Naive thymus-derived CD4-positive, alpha-beta T cell (primary cell): ENCODE measurements around the gene PNMT. TPM values are rescaled to one million over a fixed set of nuclear protein-coding genes. Genes with fewer than 3 reads are reported as not detected.

Experiments
- ATAC-seq: fragments of 150-1000 bp; cut with Tn5 transposase; 2 replicates; pipeline ENCODE4 v1.10.0; 2021; ENCODE audit warnings: mild to moderate bottlenecking, moderate library complexity
- CTCF ChIA-PET: fragments of 350-600 bp; sonication (Branson Sonifier 250); formaldehyde crosslinking; loops from one replicate; lab custom pipeline; 2021; ENCODE audit warnings: antibody characterized with exemption; lab: Charles Lee
- POLR2A ChIA-PET: fragments of 350-600 bp; sonication (Branson Sonifier 250); formaldehyde crosslinking; loops from one replicate; lab custom pipeline; 2021; ENCODE audit warnings: antibody characterized with exemption, inconsistent platforms; lab: Charles Lee
- DNase-seq, 9 donors: peaks; one replicate each; pipeline versions ENCODE4 v3.0.0 to v3.0.0-alpha.2; 2020 to 2022; ENCODE audit warnings: mixed read lengths in 1 of 9
- H3K27ac ChIP-seq: one replicate; pipeline ENCODE4 v1.7.0; 2013; ENCODE audit warnings: mild to moderate bottlenecking, low read depth, low read length, moderate library complexity
- H3K27me3 ChIP-seq, 2 donors: one replicate each; pipeline ENCODE4 v1.7.0; 2013; ENCODE audit warnings: low read length in 2 of 2, mild to moderate bottlenecking in 2 of 2, moderate library complexity in 2 of 2; ENCODE audit not compliant: control insufficient read depth in 2 of 2, insufficient read depth in 2 of 2
- H3K36me3 ChIP-seq, 3 experiments: 1 replicate in 2 of 3; 2 replicates in 1 of 3; pipeline ENCODE4 v1.7.0; 2013; ENCODE audit warnings: low read length in 3 of 3, mild to moderate bottlenecking in 3 of 3, moderate library complexity in 1 of 3; ENCODE audit not compliant: insufficient read depth in 3 of 3, control insufficient read depth in 2 of 3
- H3K4me1 ChIP-seq, 2 donors: one replicate each; pipeline ENCODE4 v1.7.0; 2013; ENCODE audit warnings: low read length in 2 of 2, mild to moderate bottlenecking in 2 of 2, moderate library complexity in 1 of 2; ENCODE audit not compliant: control insufficient read depth in 2 of 2, insufficient read depth in 2 of 2
- H3K4me3 ChIP-seq: 2 replicates; pipeline ENCODE4 v1.7.0; 2013; ENCODE audit warnings: mild to moderate bottlenecking, low read length
- H3K9me3 ChIP-seq, 3 experiments: 1 replicate in 2 of 3; 2 replicates in 1 of 3; pipeline ENCODE4 v1.7.0; 2013; ENCODE audit warnings: low read length in 3 of 3; ENCODE audit not compliant: control insufficient read depth in 2 of 3
- H3K27ac Mint-ChIP-seq, 9 donors: one replicate each; pipeline ENCODE4 v1.8.0; 2020 to 2022; ENCODE audit warnings: mixed read lengths in 9 of 9, mild to moderate bottlenecking in 8 of 9, moderate library complexity in 5 of 9, inconsistent platforms in 2 of 9
- H3K27me3 Mint-ChIP-seq, 5 donors: one replicate each; pipeline ENCODE4 v1.8.0; 2021 to 2022; ENCODE audit warnings: mixed read lengths in 5 of 5, mild to moderate bottlenecking in 1 of 5
- H3K36me3 Mint-ChIP-seq, 5 donors: one replicate each; pipeline ENCODE4 v1.8.0; 2020 to 2022; ENCODE audit warnings: mixed read lengths in 5 of 5, mild to moderate bottlenecking in 3 of 5, inconsistent platforms in 1 of 5
- H3K4me1 Mint-ChIP-seq, 7 donors: one replicate each; pipeline ENCODE4 v1.8.0; 2020 to 2022; ENCODE audit warnings: mixed read lengths in 7 of 7, mild to moderate bottlenecking in 3 of 7, inconsistent platforms in 1 of 7
- H3K4me3 Mint-ChIP-seq, 10 donors: one replicate each; pipeline ENCODE4 v1.8.0; 2020 to 2022; ENCODE audit warnings: mild to moderate bottlenecking in 10 of 10, mixed read lengths in 10 of 10, moderate library complexity in 6 of 10, inconsistent platforms in 2 of 10
- H3K9me3 Mint-ChIP-seq, 11 donors: one replicate each; pipeline ENCODE4 v1.8.0; 2020 to 2022; ENCODE audit warnings: mixed read lengths in 11 of 11, mild to moderate bottlenecking in 4 of 11, inconsistent platforms in 1 of 11, moderate library complexity in 1 of 11
- intact Hi-C, 2 donors: fragments of 100-400 bp; cut with micrococcal nuclease; formaldehyde crosslinking; loops; one replicate each; pipeline ENCODE4 v1.15.1; 2023
- polyA plus RNA-seq, 2 donors: library from polyadenylated mRNA; unstranded; fragments of 300-500 nt; fragmentation: Illumina TruSeq; gene quantifications; one replicate each; pipeline ENCODE4 v1.2.3, GENCODE V29; 2021
- total RNA-seq, 6 experiments: library from RNA in 5 of 6; stranded (reverse) in 5 of 6; gene quantifications; 1 replicate in 5 of 6; 2 replicates in 1 of 6; pipeline ENCODE4 v1.2.3 and lab custom pipeline; 2021 to 2026

Gene PNMT
- total and polyA plus RNA-seq, 7 experiments from 2014 or later = 0.36 to 0.89 (median 0.49) TPM; not detected in 1

DNA sequence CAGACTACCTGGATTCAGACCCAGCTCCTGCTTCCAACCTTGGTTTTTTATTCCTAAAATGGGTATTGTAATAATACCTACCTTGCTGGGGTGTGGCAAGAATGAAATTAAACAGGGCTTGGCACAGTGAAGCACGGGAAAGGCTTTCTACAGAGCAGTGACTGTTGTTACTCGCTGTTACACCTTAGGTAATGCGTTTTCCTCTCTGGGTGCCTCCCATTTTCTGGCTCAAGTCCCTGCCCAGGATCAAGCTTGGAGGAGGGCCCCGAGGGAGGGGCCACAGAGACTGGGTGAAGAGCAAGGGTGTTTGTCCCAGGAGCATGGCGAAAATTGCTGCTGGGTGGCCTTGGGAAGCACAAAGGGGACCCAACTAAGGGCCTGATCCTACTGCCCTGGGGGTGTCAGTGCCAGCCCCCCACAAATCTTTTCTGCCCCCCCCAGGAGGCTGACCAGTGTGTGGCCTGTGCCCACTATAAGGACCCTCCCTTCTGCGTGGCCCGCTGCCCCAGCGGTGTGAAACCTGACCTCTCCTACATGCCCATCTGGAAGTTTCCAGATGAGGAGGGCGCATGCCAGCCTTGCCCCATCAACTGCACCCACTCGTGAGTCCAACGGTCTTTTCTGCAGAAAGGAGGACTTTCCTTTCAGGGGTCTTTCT is 48.8 kb downstream of the PNMT start:
- ChIA-PET CTCF (interaction anchor here (0.6 to 1.2 kb wide), 2 partner anchors 93 to 474 kb away, joined by 3 read pairs; no protein-coding TSS in a partner anchor), POLR2A (no interaction called here)
- H3K27me3 ChIP-seq = no peaks in the 10 kb centered on the region
- Mint-ChIP-seq H3K27me3 (no peaks in the 10 kb centered on the region), H3K9me3 (no peaks in the 10 kb centered on the region), H3K4me3 (no peak overlapping the region), H3K4me1 (peaks cover 0 to 3% (median 0%) of the 10 kb centered on the region in 7 donors), H3K36me3 (peaks cover 0 to 4% (median 0%) of the 10 kb centered on the region in 5 donors), H3K27ac (no peak overlapping the region)
- no peaks in the 10 kb centered on the region for H3K4me1 ChIP-seq
- DNase-seq = no peak
- ATAC-seq = no peak
- intact Hi-C loops = no loop called here
- no peaks in the 10 kb centered on the region for H3K9me3 ChIP-seq
- H3K36me3 ChIP-seq = no peaks in the 10 kb centered on the region
- H3K4me3 ChIP-seq = no peak overlapping the region
- no peak overlapping the region for H3K27ac ChIP-seq

DNA sequence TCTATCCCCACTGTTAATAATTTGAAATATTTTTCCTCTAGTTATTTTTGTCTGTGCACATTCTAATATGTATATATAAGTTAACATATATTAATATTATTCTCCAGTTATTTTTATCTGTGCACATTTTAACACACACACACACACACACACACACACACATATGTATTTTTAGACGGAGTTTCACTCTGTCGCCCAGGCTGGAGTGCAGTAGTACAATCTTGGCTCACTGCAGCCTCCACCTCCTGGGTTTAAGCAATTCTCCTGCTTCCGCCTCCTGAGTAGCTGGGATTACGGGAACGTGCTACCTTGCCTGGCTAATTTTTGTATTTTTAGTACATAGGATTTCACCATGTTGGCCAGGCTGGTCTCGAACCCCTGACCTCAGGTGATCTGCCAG is 49.4 kb downstream of the PNMT start:
- Mint-ChIP-seq H3K27ac (no peak overlapping the region), H3K9me3 (no peaks in the 10 kb centered on the region), H3K27me3 (no peaks in the 10 kb centered on the region), H3K4me3 (no peak overlapping the region), H3K4me1 (peaks cover 0 to 2% (median 0%) of the 10 kb centered on the region in 7 donors), H3K36me3 (peaks cover 0 to under 1% (median 0%) of the 10 kb centered on the region in 5 donors)
- intact Hi-C loops = loop anchor here in 1 of 2 donors (1.0 kb wide), 1 partner anchor 95 kb away; no protein-coding TSS in a partner anchor
- ATAC-seq (no peak), DNase-seq (no peak)
- POLR2A ChIA-PET = no interaction called here
- CTCF ChIA-PET = interaction anchor here (1.2 kb wide), 1 partner anchor 94 kb away, joined by 3 read pairs; no protein-coding TSS in a partner anchor
- no peaks in the 10 kb centered on the region for H3K27me3 ChIP-seq
- H3K36me3 ChIP-seq = no peaks in the 10 kb centered on the region
- no peak overlapping the region for H3K4me3 ChIP-seq
- no peak overlapping the region for H3K27ac ChIP-seq
- H3K9me3 ChIP-seq = no peaks in the 10 kb centered on the region
- no peaks in the 10 kb centered on the region for H3K4me1 ChIP-seq

DNA sequence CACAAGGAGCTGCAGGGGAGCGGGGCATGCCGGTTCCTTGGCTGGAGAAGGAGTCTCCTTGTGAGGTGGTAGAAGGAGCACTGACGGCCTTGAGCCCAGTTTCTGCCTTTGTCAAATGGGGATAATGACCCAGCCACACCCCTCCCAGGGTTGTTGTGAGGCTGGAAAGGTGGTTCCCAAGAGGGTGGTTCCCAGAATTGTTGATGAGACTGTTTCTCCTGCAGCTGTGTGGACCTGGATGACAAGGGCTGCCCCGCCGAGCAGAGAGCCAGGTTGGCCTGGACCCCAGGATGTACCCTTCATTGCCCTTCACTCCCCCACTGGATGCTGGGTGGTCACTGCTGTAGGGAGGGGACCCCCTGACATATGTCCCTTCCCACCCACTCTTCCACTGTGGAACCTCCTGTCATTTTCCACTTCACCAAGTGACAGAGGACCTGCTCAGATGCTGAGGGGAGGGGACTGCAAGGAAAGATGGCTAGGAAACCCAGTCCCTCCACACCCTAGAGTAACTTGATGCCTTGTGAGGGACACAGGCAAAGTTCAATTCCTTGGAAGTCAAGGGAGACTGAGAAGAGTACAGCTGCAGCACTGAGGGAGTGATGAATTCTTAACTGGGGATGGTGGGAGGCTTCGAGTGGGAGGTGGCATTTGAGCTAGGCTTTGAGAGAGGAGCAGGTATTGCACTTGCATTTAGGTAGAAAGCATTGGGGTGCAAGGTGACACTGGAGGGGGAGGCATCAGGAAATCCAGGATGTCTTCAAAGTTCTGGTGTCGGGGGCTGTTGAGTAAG is 51.5 kb downstream of the PNMT start:
- DNase-seq (no peak), ATAC-seq (no peak)
- no peaks in the 10 kb centered on the region for H3K27me3 ChIP-seq
- no peaks in the 10 kb centered on the region for H3K4me1 Mint-ChIP-seq
- no peak overlapping the region for H3K27ac ChIP-seq
- H3K27me3 Mint-ChIP-seq = no peaks in the 10 kb centered on the region
- H3K9me3 ChIP-seq = no peaks in the 10 kb centered on the region
- H3K27ac Mint-ChIP-seq = no peak overlapping the region
- no peaks in the 10 kb centered on the region for H3K36me3 ChIP-seq
- H3K36me3 Mint-ChIP-seq = no peaks in the 10 kb centered on the region
- intact Hi-C loops = no loop called here
- ChIA-PET CTCF (interaction anchor here (1.7 kb wide), 1 partner anchor 89 kb away, joined by 5 read pairs; no protein-coding TSS in a partner anchor), POLR2A (no interaction called here)
- no peaks in the 10 kb centered on the region for H3K4me1 ChIP-seq
- H3K9me3 Mint-ChIP-seq = no peaks in the 10 kb centered on the region
- no peak overlapping the region for H3K4me3 ChIP-seq
- no peak overlapping the region for H3K4me3 Mint-ChIP-seq

Other genes with a start within 250 kb of the PNMT start
- gene MED1, start 217.2 kb upstream of the PNMT start, total RNA-seq = 10 to 100 TPM; 37.3 to 61.5 (median 56.0) TPM
- 10 to 100 TPM; 20.6 to 27.6 TPM for gene MED1, start 217.2 kb upstream of the PNMT start, polyA plus RNA-seq
- 100 to 1,000 TPM in 4 of 5 experiments, 10 to 100 TPM in 1; 94.9 to 118 (median 112) TPM for gene CDK12, start 207.0 kb upstream of the PNMT start, total RNA-seq
- 1 to 10 TPM; 3.6 to 6.2 TPM for gene CDK12, start 207.0 kb upstream of the PNMT start, polyA plus RNA-seq
- gene NEUROD2, start 60.5 kb upstream of the PNMT start, total RNA-seq = not detected
- not detected for gene NEUROD2, start 60.5 kb upstream of the PNMT start, polyA plus RNA-seq
- not detected for gene PPP1R1B, start 41.5 kb upstream of the PNMT start, total RNA-seq
- gene PPP1R1B, start 41.5 kb upstream of the PNMT start, polyA plus RNA-seq = not detected
- 100 to 1,000 TPM in 2 of 5 experiments, 10 to 100 TPM in 3; 69.8 to 143 (median 99.3) TPM for gene STARD3, start 31.3 kb upstream of the PNMT start, total RNA-seq
- gene STARD3, start 31.3 kb upstream of the PNMT start, polyA plus RNA-seq = 10 to 100 TPM; 46.7 to 56.9 TPM
- gene TCAP, start 3.1 kb upstream of the PNMT start, total RNA-seq = 10 to 100 TPM in 1 of 5 experiments, 1 to 10 TPM in 4; 1.7 to 10.5 (median 4.6) TPM
- under 1 TPM in 1 of 2 donors, not detected in 1; 0.12 TPM for gene TCAP, start 3.1 kb upstream of the PNMT start, polyA plus RNA-seq
- 10 to 100 TPM; 26.3 to 39.9 (median 35.1) TPM for gene PGAP3, start 19.6 kb downstream of the PNMT start, total RNA-seq
- 10 to 100 TPM; 13.3 to 20.7 TPM for gene PGAP3, start 19.6 kb downstream of the PNMT start, polyA plus RNA-seq
- 10 to 100 TPM in 1 of 5 experiments, 1 to 10 TPM in 4; 3.6 to 10.5 (median 6.6) TPM for gene ERBB2, start 31.6 kb downstream of the PNMT start, total RNA-seq
- 1 to 10 TPM in 1 of 2 donors, under 1 TPM in 1; 0.39 to 2.4 TPM for gene ERBB2, start 31.6 kb downstream of the PNMT start, polyA plus RNA-seq
- 10 to 100 TPM; 28.7 to 40.1 (median 32.3) TPM for gene MIEN1, start 62.1 kb downstream of the PNMT start, total RNA-seq
- 10 to 100 TPM; 73.5 to 74.3 TPM for gene MIEN1, start 62.1 kb downstream of the PNMT start, polyA plus RNA-seq
- gene GRB7, start 69.5 kb downstream of the PNMT start, total RNA-seq = under 1 TPM in 1 of 5 experiments, not detected in 4; 0.99 TPM
- not detected for gene GRB7, start 69.5 kb downstream of the PNMT start, polyA plus RNA-seq
- gene IKZF3, start 195.9 kb downstream of the PNMT start, total RNA-seq = 10 to 100 TPM; 26.1 to 77.8 (median 61.1) TPM
- gene IKZF3, start 195.9 kb downstream of the PNMT start, polyA plus RNA-seq = 10 to 100 TPM in 1 of 2 donors, 1 to 10 TPM in 1; 9.7 to 31.4 TPM
- under 1 TPM in 3 of 5 experiments, not detected in 2; 0.17 to 0.84 (median 0.51) TPM for gene ZPBP2, start 199.7 kb downstream of the PNMT start, total RNA-seq
- under 1 TPM in 1 of 2 donors, not detected in 1; 0.11 TPM for gene ZPBP2, start 199.7 kb downstream of the PNMT start, polyA plus RNA-seq